NB4 (cell line): Measurements from ENCODE around the gene ARSK.

Experiments
- CTCF ChIP-seq: IDR thresholded peaks from one replicate; pipeline ENCODE4 v1.5.1; 2012; ENCODE audit warnings: low read depth, low read length
- POLR2A ChIP-seq: IDR thresholded peaks from 2 replicates; pipeline ENCODE4 v1.6.1; 2011; ENCODE audit warnings: mild to moderate bottlenecking; ENCODE audit not compliant: insufficient read length; ENCODE audit errors: extremely low read depth

GRCh38 chr5:95654196-95654595, 99.3 kb downstream of the ARSK start:
- TF ChIP-seq CTCF, result no peak
- TF ChIP-seq POLR2A, result no peak
